Activated T-cell treated with anti-CD3 and anti-CD28 coated beads, Interleukin-2, amount 50 U/mL, for 24 hours (primary cell): ENCODE results near the gene INKA2.

Experiments used
- DNase-seq: peaks from one replicate; pipeline ENCODE4 v3.0.0-alpha.2; 2020
- H3K27ac Mint-ChIP-seq: 2 replicates; pipeline ENCODE4 v1.8.0; 2020; ENCODE audit warnings: mild to moderate bottlenecking, mixed read lengths
- H3K27me3 Mint-ChIP-seq: 2 replicates; pipeline ENCODE4 v1.8.0; 2020; ENCODE audit warnings: mixed read lengths
- H3K36me3 Mint-ChIP-seq: 2 replicates; pipeline ENCODE4 v1.8.0; 2020; ENCODE audit warnings: low read depth, mixed read lengths
- H3K4me1 Mint-ChIP-seq: 2 replicates; pipeline ENCODE4 v1.8.0; 2020; ENCODE audit warnings: low read depth, mixed read lengths
- H3K4me3 Mint-ChIP-seq: 2 replicates; pipeline ENCODE4 v1.8.0; 2020; ENCODE audit warnings: mild to moderate bottlenecking, moderate library complexity, mixed read lengths
- H3K9me3 Mint-ChIP-seq: 2 replicates; pipeline ENCODE4 v1.8.0; 2020; ENCODE audit warnings: mixed read lengths

Gene INKA2

GRCh38 chr1:111761717-111762116 is 22.5 kb upstream of the INKA2 start:
- H3K4me3 Mint-ChIP-seq, result no peak overlapping the region

GRCh38 chr1:111758373-111758772 is 19.2 kb upstream of the INKA2 start:
- peaks cover 51% of the 10 kb centered on the region for H3K4me1 Mint-ChIP-seq
- peak overlapping the region; percentile 73 for H3K27ac Mint-ChIP-seq
- H3K36me3 Mint-ChIP-seq, result peaks cover 75% of the 10 kb centered on the region

More at GRCh38 chr1:111761717-111762116, 22.5 kb upstream of the INKA2 start:
- Mint-ChIP-seq H3K9me3 (no peaks in the 10 kb centered on the region), H3K27me3 (no peaks in the 10 kb centered on the region), H3K4me1 (peaks cover 38% of the 10 kb centered on the region), H3K27ac (peak overlapping the region; percentile 35), H3K36me3 (peaks cover 94% of the 10 kb centered on the region)
- DNase-seq, result no peak

GRCh38 chr1:111756124-111756513 is 16.9 kb upstream of the INKA2 start:
- H3K27me3 Mint-ChIP-seq, result no peaks in the 10 kb centered on the region
- no peaks in the 10 kb centered on the region for H3K9me3 Mint-ChIP-seq
- H3K4me3 Mint-ChIP-seq, result peak overlapping the region; percentile 89
- peaks cover 54% of the 10 kb centered on the region for H3K36me3 Mint-ChIP-seq
- H3K4me1 Mint-ChIP-seq, result peaks cover 50% of the 10 kb centered on the region
- peak overlapping the region; percentile 99 for H3K27ac Mint-ChIP-seq
- DNase-seq, result no peak

More at GRCh38 chr1:111758373-111758772, 19.2 kb upstream of the INKA2 start:
- Mint-ChIP-seq H3K9me3 (no peaks in the 10 kb centered on the region), H3K27me3 (no peaks in the 10 kb centered on the region), H3K4me3 (peak overlapping the region; percentile 39)
- DNase-seq, result no peak

GRCh38 chr1:111755331-111756123 is 16.3 kb upstream of the INKA2 start, which contains the start of gene DDX20:
TSS of gene DDX20 (plus strand) at chr1:111755901. CDS start at chr1:111755925, 24 bp downstream.
- H3K27ac Mint-ChIP-seq, result peak within 1 kb of the TSS; percentile 99
- peak within 1 kb of the TSS; percentile 89 for H3K4me3 Mint-ChIP-seq
- DNase-seq, result peak; percentile 95
- no peaks in the 10 kb centered on the region for H3K9me3 Mint-ChIP-seq
- H3K4me1 Mint-ChIP-seq, result peaks cover 45% of the 10 kb centered on the region
- no peaks in the 10 kb centered on the region for H3K27me3 Mint-ChIP-seq
- H3K36me3 Mint-ChIP-seq, result peaks cover 48% of the 10 kb centered on the region

GRCh38 chr1:111754984-111755330 is 15.8 kb upstream of the INKA2 start:
- H3K27ac Mint-ChIP-seq, result peak overlapping the region; percentile 99
- peak overlapping the region; percentile 89 for H3K4me3 Mint-ChIP-seq
- DNase-seq, result no peak
- peaks cover 41% of the 10 kb centered on the region for H3K4me1 Mint-ChIP-seq
- no peaks in the 10 kb centered on the region for H3K9me3 Mint-ChIP-seq
- no peaks in the 10 kb centered on the region for H3K27me3 Mint-ChIP-seq
- H3K36me3 Mint-ChIP-seq, result peaks cover 43% of the 10 kb centered on the region

GRCh38 chr1:111751906-111752575 is 12.8 kb upstream of the INKA2 start:
- Mint-ChIP-seq H3K27me3 (no peaks in the 10 kb centered on the region), H3K4me3 (no peak overlapping the region), H3K27ac (no peak overlapping the region), H3K36me3 (peaks cover 16% of the 10 kb centered on the region), H3K4me1 (peaks cover 23% of the 10 kb centered on the region), H3K9me3 (no peaks in the 10 kb centered on the region)
- DNase-seq, result no peak

- H3K36me3 Mint-ChIP-seq, result peaks cover 7% of the 10 kb centered on the region
- DNase-seq, result no peak
- no peak overlapping the region for H3K4me3 Mint-ChIP-seq
- H3K27me3 Mint-ChIP-seq, result no peaks in the 10 kb centered on the region
- H3K4me1 Mint-ChIP-seq, result peaks cover 18% of the 10 kb centered on the region
- no peaks in the 10 kb centered on the region for H3K9me3 Mint-ChIP-seq
- no peak overlapping the region for H3K27ac Mint-ChIP-seq
These were observed 11.7 kb upstream of the INKA2 start for GRCh38 chr1:111750856-111751255.

GRCh38 chr1:111749628-111750027 is 10.4 kb upstream of the INKA2 start:
- DNase-seq, result no peak
- no peaks in the 10 kb centered on the region for H3K27me3 Mint-ChIP-seq
- H3K9me3 Mint-ChIP-seq, result no peaks in the 10 kb centered on the region
- no peaks in the 10 kb centered on the region for H3K36me3 Mint-ChIP-seq
- H3K27ac Mint-ChIP-seq, result no peak overlapping the region
- peaks cover 13% of the 10 kb centered on the region for H3K4me1 Mint-ChIP-seq
- H3K4me3 Mint-ChIP-seq, result no peak overlapping the region

- no peak overlapping the region for H3K4me3 Mint-ChIP-seq
- peaks cover 4% of the 10 kb centered on the region for H3K4me1 Mint-ChIP-seq
- no peak for DNase-seq
- no peak overlapping the region for H3K27ac Mint-ChIP-seq
- no peaks in the 10 kb centered on the region for H3K9me3 Mint-ChIP-seq
- H3K36me3 Mint-ChIP-seq, result no peaks in the 10 kb centered on the region
- H3K27me3 Mint-ChIP-seq, result no peaks in the 10 kb centered on the region
These were observed 8.8 kb upstream of the INKA2 start for GRCh38 chr1:111747947-111748346.

GRCh38 chr1:111747282-111747734 is 8.1 kb upstream of the INKA2 start:
- H3K36me3 Mint-ChIP-seq, result no peaks in the 10 kb centered on the region
- H3K4me1 Mint-ChIP-seq, result peaks cover 4% of the 10 kb centered on the region
- no peak overlapping the region for H3K27ac Mint-ChIP-seq
- no peaks in the 10 kb centered on the region for H3K9me3 Mint-ChIP-seq
- peaks cover 4% of the 10 kb centered on the region for H3K27me3 Mint-ChIP-seq
- no peak overlapping the region for H3K4me3 Mint-ChIP-seq
- peak; percentile 49 for DNase-seq

GRCh38 chr1:111746614-111746999 is 7.4 kb upstream of the INKA2 start:
- H3K27me3 Mint-ChIP-seq, result peaks cover 11% of the 10 kb centered on the region
- H3K27ac Mint-ChIP-seq, result no peak overlapping the region
- H3K9me3 Mint-ChIP-seq, result no peaks in the 10 kb centered on the region
- DNase-seq, result no peak
- H3K36me3 Mint-ChIP-seq, result no peaks in the 10 kb centered on the region
- no peak overlapping the region for H3K4me3 Mint-ChIP-seq
- H3K4me1 Mint-ChIP-seq, result peaks cover 4% of the 10 kb centered on the region

- H3K36me3 Mint-ChIP-seq, result no peaks in the 10 kb centered on the region
- H3K27me3 Mint-ChIP-seq, result peaks cover 17% of the 10 kb centered on the region
- H3K9me3 Mint-ChIP-seq, result no peaks in the 10 kb centered on the region
- DNase-seq, result no peak
- H3K27ac Mint-ChIP-seq, result no peak overlapping the region
- H3K4me1 Mint-ChIP-seq, result peaks cover 4% of the 10 kb centered on the region
- no peak overlapping the region for H3K4me3 Mint-ChIP-seq
These were observed 6.7 kb upstream of the INKA2 start for GRCh38 chr1:111745675-111746613.

GRCh38 chr1:111743679-111744101 is 4.5 kb upstream of the INKA2 start:
- DNase-seq, result no peak
- H3K27me3 Mint-ChIP-seq, result peaks cover 31% of the 10 kb centered on the region
- no peak overlapping the region for H3K27ac Mint-ChIP-seq
- H3K4me3 Mint-ChIP-seq, result no peak overlapping the region
- no peaks in the 10 kb centered on the region for H3K36me3 Mint-ChIP-seq
- peaks cover 13% of the 10 kb centered on the region for H3K4me1 Mint-ChIP-seq
- no peaks in the 10 kb centered on the region for H3K9me3 Mint-ChIP-seq

GRCh38 chr1:111742938-111743549 is 3.8 kb upstream of the INKA2 start:
- H3K4me3 Mint-ChIP-seq, result no peak overlapping the region
- peaks cover 18% of the 10 kb centered on the region for H3K4me1 Mint-ChIP-seq

More at GRCh38 chr1:111742938-111743549, 3.8 kb upstream of the INKA2 start:
- Mint-ChIP-seq H3K9me3 (no peaks in the 10 kb centered on the region), H3K36me3 (no peaks in the 10 kb centered on the region), H3K27ac (no peak overlapping the region), H3K27me3 (peaks cover 32% of the 10 kb centered on the region)
- DNase-seq, result no peak
